Measurements from ENCODE around the gene CACNA1S.

- TF ChIP-seq CTCF (IDR thresholded peaks at IDR 0.05) (no peak), POLR2AphosphoS5 (IDR thresholded peaks at IDR 0.05) (no peak)
Observed at GRCh38 chr1:201126832-201127754, 14.9 kb upstream of the CACNA1S start, which contains the start of gene ASCL5.
